Measurements from ENCODE around the gene KCTD20. TPM values are rescaled to one million over a fixed set of nuclear protein-coding genes. Genes with fewer than 3 reads are reported as not detected.

KCTD20 gene
- total and polyA plus RNA-seq, 2 experiments from 2014 or later = 7.4 to 25.0 TPM

DNA sequence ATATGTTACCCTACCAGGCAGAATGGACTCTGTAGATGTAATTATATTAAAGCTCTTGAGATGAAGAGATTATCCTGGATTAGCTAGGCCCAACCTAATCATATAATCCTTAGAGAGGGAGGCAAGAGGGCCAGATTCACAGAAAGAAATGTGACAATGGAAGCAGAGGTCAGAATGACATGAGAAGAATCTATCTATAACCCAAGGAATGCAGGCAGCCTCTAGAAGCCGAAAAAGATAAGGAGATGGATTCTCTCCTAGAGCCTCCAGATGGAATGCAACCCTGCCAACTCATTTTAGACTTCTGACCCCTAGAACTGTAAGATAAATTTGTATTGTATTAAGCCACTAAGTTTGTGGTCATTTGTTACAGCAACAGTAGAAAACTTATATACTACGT, 12.4 kb upstream of the KCTD20 start (continued):
- TF ChIP-seq, protein P1, sequence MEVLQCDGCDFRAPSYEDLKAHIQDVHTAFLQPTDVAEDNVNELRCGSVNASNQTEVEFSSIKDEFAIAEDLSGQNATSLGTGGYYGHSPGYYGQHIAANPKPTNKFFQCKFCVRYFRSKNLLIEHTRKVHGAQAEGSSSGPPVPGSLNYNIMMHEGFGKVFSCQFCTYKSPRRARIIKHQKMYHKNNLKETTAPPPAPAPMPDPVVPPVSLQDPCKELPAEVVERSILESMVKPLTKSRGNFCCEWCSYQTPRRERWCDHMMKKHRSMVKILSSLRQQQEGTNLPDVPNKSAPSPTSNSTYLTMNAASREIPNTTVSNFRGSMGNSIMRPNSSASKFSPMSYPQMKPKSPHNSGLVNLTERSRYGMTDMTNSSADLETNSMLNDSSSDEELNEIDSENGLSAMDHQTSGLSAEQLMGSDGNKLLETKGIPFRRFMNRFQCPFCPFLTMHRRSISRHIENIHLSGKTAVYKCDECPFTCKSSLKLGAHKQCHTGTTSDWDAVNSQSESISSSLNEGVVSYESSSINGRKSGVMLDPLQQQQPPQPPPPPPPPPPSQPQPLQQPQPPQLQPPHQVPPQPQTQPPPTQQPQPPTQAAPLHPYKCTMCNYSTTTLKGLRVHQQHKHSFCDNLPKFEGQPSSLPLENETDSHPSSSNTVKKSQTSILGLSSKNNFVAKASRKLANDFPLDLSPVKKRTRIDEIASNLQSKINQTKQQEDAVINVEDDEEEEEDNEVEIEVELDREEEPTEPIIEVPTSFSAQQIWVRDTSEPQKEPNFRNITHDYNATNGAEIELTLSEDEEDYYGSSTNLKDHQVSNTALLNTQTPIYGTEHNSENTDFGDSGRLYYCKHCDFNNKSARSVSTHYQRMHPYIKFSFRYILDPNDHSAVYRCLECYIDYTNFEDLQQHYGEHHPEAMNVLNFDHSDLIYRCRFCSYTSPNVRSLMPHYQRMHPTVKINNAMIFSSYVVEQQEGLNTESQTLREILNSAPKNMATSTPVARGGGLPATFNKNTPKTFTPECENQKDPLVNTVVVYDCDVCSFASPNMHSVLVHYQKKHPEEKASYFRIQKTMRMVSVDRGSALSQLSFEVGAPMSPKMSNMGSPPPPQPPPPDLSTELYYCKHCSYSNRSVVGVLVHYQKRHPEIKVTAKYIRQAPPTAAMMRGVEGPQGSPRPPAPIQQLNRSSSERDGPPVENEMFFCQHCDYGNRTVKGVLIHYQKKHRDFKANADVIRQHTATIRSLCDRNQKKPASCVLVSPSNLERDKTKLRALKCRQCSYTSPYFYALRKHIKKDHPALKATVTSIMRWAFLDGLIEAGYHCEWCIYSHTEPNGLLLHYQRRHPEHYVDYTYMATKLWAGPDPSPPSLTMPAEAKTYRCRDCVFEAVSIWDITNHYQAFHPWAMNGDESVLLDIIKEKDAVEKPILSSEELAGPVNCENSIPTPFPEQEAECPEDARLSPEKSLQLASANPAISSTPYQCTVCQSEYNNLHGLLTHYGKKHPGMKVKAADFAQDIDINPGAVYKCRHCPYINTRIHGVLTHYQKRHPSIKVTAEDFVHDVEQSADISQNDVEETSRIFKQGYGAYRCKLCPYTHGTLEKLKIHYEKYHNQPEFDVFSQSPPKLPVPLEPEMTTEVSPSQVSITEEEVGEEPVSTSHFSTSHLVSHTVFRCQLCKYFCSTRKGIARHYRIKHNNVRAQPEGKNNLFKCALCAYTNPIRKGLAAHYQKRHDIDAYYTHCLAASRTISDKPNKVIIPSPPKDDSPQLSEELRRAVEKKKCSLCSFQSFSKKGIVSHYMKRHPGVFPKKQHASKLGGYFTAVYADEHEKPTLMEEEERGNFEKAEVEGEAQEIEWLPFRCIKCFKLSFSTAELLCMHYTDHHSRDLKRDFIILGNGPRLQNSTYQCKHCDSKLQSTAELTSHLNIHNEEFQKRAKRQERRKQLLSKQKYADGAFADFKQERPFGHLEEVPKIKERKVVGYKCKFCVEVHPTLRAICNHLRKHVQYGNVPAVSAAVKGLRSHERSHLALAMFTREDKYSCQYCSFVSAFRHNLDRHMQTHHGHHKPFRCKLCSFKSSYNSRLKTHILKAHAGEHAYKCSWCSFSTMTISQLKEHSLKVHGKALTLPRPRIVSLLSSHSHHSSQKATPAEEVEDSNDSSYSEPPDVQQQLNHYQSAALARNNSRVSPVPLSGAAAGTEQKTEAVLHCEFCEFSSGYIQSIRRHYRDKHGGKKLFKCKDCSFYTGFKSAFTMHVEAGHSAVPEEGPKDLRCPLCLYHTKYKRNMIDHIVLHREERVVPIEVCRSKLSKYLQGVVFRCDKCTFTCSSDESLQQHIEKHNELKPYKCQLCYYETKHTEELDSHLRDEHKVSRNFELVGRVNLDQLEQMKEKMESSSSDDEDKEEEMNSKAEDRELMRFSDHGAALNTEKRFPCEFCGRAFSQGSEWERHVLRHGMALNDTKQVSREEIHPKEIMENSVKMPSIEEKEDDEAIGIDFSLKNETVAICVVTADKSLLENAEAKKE (CRISPR knock-in tag; IDR thresholded peaks at IDR 0.05) = no peak
- TF ChIP-seq NANOG (IDR thresholded peaks at IDR 0.05; ENCODE audit: borderline replicate concordance) (no peak), EZH2phosphoT487 (IDR thresholded peaks at IDR 0.05; ENCODE audit: unreplicated experiment) (no peak), REST (IDR thresholded peaks at IDR 0.05; ENCODE audit: unreplicated experiment) (no peak)

GRCh38 chr6:36431197-36431596, 11.6 kb upstream of the KCTD20 start:
- H3K36me3 Mint-ChIP-seq (ENCODE audit: low read depth) = no peaks in the 10 kb centered on the region
- no peaks in the 10 kb centered on the region for H3K36me3 ChIP-seq (ENCODE audit: insufficient read depth)
- H3K27ac Mint-ChIP-seq = no peak overlapping the region
- H2AFZ ChIP-seq = 0 out of 2 replicates have a peak overlapping the region, but pooled peaks have one; percentile 5
- no peaks in the 10 kb centered on the region for H3K27me3 Mint-ChIP-seq (ENCODE audit: insufficient read depth, low read depth, poor library complexity)
- H3K9me2 ChIP-seq (ENCODE audit: insufficient read depth) = no peaks in the 10 kb centered on the region
- H3K4me2 ChIP-seq = no peak overlapping the region
- no peaks in the 10 kb centered on the region for H4K20me1 ChIP-seq (replicated peaks; ENCODE audit: insufficient read depth)
- H3K4me3 ChIP-seq = no peak overlapping the region
- peaks cover 4% of the 10 kb centered on the region; the same call in 1 of the 3 replicates for H3K4me1 Mint-ChIP-seq
- H3K27ac ChIP-seq (ENCODE audit: low read depth) = no peak overlapping the region
- no peaks in the 10 kb centered on the region for H3K9me3 Mint-ChIP-seq
- H3F3A ChIP-seq (replicated peaks; ENCODE audit: low read depth) = no peaks in the 10 kb centered on the region
- no peaks in the 10 kb centered on the region for H3K4me1 ChIP-seq (ENCODE audit: insufficient read depth)
- H3K79me2 ChIP-seq (replicated peaks; ENCODE audit: insufficient read depth) = no peaks in the 10 kb centered on the region
- ATAC-seq = no peak
- DNase-seq (ENCODE audit: low spot score) = no peak
- H3K4me3 Mint-ChIP-seq = no peak overlapping the region
- H3K27me3 ChIP-seq (ENCODE audit: insufficient read depth) = no peaks in the 10 kb centered on the region
- TF ChIP-seq ZNF114 (CRISPR knock-in tag; IDR thresholded peaks at IDR 0.05) (no peak), JUNB (IDR thresholded peaks at IDR 0.05; ENCODE audit: unreplicated experiment) (no peak), EZH2phosphoT487 (IDR thresholded peaks at IDR 0.05; ENCODE audit: unreplicated experiment) (no peak), CREB1 (CRISPR knock-in tag; IDR thresholded peaks at IDR 0.05; ENCODE audit: low read depth) (no peak), REST (IDR thresholded peaks at IDR 0.05; ENCODE audit: unreplicated experiment) (no peak), ZNF331 (CRISPR knock-in tag; IDR thresholded peaks at IDR 0.05; ENCODE audit: low read depth) (no peak), EZH2 (IDR thresholded peaks at IDR 0.05; ENCODE audit: low read depth, unreplicated experiment) (no peak), STAT1 (IDR thresholded peaks at IDR 0.05; ENCODE audit: unreplicated experiment) (no peak)
